EL (cell line): Measurements from ENCODE around the gene IDE.
"Not testable (repeated sequence)": the region's sequence is repeated elsewhere in the genome, so short reads cannot be mapped to it uniquely, and the experiment has no call there.

Experiments used
- DNase-seq: peaks from one replicate; pipeline ENCODE4 v3.0.0-alpha.2; 2016

Gene IDE

DNA sequence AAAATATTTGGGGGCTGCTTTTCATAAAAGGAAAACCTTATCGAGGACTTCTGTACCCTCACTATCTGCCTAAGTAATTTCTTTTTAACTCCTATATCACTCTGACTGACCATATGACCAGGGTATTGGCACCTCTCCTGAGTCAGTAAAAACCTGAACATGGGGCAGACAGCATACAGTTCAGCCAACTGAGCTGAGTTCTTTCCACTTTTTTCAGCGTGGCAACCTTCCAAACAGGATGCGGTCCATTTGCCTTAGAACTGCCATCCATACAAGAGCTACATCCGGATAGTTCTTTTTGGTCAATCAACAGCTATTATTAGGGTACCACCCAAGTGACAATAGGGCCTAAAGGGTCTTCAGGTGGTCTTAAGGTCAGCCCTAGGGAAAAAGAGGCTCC is 160.4 kb downstream of the IDE start:
- DNase-seq = no peak

GRCh38 chr10:92413011-92413410 is 160.9 kb downstream of the IDE start:
- no peak for DNase-seq

GRCh38 chr10:92411406-92411805 is 162.5 kb downstream of the IDE start:
- no peak for DNase-seq

- no peak for DNase-seq
These were observed 163.4 kb downstream of the IDE start for GRCh38 chr10:92410501-92410900.

DNA sequence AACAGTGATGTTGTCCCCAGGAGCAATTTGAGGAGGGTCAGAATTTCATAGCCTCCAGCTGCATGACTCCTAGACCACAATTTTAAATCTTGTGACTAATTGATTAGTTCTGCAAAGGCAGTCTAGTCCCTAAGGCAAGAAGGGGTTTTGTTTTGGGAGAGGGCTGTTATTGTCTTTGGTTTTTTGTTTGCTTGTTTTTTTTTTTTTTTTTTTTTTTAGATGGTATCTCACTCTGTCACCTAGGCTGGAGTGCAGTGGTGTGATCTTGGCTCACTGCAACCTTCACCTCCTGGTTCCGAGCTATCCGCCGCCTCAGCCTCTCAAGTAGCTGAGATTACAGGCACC is 165.9 kb downstream of the IDE start:
- no peak for DNase-seq

GRCh38 chr10:92407305-92408016 is 166.4 kb downstream of the IDE start:
- peak; percentile 55 for DNase-seq

DNA sequence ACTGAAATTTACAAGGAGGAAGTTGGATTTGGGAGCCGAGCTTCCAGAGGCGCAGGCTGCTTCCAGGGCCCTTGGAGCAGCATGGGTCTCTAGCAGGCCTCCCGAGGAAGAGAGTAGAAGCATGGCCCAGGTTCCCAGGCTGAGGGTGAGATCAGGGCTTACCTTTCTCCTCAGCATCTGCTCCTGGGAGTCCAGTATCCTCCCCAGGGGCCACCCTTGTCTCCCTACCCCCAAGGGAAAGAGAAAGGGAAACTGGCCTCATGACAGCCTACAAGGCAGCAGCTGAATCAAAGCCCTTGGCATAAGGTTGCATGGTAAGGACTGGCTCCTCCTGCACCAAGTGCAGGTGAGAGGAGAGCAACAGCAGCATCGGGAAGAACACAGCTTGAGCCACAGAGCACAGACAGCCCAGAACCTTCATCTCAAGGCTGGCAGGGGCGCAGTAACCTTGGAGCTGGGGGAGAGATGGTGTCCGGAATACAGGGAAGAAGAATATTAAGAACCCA is 168.4 kb downstream of the IDE start:
- no peak for DNase-seq

DNA sequence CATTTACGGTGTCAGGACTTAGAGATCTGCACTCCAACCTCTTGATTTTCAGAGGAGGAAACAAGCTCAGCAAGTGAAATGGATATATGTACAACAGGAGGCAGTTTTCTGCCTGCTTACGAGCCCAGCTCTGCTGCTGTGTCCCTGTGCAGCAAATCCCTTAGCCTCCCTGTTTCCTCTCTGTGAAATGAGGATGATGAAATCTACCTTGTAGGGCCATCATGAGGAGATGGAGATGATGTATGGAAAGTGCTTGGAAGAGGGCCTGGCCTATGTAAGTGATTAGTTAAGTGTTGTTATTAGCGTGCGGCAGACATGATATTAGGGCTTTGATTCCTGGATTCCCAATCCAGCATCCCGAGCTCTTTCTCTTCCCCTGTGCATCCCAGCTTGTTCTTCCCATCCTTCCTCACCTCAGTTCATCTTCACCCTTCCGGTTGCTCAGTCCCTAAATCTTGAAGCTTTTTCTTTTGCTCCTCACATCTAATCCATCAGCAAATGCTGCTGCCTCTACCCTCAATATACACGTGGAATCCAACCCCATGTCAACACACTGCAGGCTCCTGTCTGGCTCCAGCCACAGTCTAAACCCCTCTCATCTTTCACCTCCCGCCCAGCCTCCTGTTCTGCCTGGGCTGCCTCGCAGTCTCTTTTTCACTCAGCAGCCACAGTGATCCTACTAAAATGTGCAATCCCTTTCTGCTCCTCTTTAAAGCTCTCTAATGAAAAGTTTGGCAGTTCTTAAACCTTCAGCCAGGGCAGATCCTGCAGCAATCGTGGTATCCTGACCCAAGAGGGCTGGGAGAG is 169.1 kb downstream of the IDE start:
- no peak for DNase-seq

DNA sequence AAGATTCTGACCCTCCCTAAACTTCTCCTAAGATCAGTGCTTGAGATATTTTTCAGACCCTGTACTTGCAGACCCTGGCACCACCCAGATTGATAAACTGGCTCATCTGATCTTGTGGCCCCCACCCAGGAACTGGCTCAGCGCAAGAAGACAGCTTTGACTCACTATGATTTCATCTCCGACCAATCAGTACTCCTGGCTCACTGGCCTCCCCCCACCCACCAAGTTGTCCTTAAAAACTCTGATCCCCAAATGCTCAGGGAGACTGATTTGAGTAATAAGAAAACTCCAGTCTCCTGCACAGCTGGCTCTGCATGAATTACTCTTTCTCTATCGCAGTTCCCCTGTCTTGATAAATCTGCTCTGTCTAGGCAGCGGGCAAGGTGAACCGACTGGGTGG is 171.7 kb downstream of the IDE start:
- not testable (repeated sequence) for DNase-seq
